Activated CD4-positive, alpha-beta T cell treated with anti-CD3 and anti-CD28 coated beads, Interleukin-2, amount 50 U/mL, for 16 hours (primary cell): ENCODE data around the gene CELF5.
"Not testable (repeated sequence)": the region's sequence is repeated elsewhere in the genome, so short reads cannot be mapped to it uniquely, and the experiment has no call there.

Experiments used
- DNase-seq: peaks from one replicate; pipeline ENCODE4 v3.0.0-alpha.2; 2020

CELF5 gene

GRCh38 chr19:3275583-3276340 is 51.3 kb downstream of the CELF5 start:
- DNase-seq = peak; percentile 92

DNA sequence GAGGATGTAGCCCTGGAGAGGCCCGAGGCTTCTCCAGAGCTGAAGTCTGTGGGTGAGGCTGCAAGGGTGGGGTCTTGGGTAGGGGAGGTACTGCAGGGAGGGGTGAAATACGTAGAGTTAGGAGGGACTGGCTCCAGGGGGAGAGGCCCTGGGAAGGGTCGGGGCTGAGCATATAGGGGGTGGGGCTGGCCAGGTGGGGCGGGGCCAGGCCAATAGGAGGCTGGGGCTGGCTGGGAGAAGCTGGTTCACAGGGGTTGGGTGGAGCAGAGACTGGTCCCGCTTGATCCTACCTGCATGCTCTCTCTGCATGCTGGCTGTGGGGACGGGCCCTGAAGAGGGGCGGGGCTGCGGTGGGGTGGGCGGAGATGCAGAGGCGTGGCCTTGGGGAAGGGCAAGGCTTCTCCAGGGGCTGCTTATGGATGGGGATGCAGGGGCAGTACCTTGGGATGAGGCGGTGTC is 51.9 kb downstream of the CELF5 start:
- peak; percentile 25 for DNase-seq

DNA sequence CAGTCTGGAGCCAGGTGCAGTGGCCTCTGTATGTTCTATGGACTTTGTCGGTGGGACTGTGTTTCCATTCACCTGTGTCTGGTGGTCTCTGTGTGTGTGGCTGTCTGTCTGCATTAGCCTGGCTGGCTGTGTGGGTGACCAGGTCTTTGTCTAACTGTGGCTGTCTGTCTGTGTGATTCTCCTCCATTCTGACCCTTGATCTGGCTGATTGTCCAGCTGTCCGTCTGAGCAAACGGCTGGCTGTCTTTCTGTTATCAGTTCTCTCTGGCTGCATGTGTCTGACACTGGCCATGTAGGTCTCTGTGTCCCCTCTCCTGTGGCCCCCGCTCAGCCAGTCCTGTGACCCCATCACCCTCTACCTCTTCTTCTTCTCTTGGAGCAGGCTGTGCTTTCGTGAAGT is 53.2 kb downstream of the CELF5 start:
- no peak for DNase-seq

DNA sequence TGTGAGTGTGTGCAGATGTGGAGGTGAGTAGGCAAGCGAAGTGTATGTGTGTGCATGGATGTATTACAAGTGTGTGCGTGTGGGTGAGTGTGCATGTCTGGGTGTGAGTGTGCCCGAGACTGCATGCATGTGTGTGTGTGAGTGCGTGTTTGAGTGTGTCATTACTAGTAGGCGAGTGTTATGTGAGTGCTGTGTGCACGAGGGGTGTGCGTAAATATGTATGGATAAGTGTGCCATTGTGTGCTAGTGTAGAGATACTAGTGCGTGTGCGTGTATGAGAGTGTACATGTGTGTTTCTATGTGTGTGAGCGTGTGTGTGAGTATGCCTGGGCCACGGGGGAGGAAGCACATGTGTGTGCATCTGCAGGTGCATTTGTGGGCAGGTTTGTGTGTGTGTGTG is 53.8 kb downstream of the CELF5 start:
- no peak for DNase-seq

DNA sequence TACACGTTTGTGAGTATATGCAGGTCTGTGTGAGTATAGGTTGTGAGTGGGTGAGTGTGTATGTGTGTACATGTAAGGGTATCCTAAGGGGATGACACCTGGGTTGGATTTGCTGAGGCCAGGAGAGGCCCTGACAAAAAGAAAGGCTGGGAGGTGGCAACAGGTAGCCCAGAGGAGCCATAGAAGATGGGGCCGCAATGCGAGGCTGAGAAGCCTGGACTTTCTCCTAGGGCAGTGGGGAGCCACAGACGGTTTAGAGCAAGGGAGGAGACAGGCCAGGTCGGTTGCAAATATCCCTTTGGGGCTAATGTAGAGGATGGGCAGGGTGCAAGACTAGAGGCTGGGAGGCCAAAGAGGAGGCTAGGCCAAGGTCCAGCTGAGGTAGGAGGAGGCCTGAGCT is 54.3 kb downstream of the CELF5 start:
- no peak for DNase-seq

- DNase-seq = no peak
These were observed 54.8 kb downstream of the CELF5 start for GRCh38 chr19:3279306-3279705.

DNA sequence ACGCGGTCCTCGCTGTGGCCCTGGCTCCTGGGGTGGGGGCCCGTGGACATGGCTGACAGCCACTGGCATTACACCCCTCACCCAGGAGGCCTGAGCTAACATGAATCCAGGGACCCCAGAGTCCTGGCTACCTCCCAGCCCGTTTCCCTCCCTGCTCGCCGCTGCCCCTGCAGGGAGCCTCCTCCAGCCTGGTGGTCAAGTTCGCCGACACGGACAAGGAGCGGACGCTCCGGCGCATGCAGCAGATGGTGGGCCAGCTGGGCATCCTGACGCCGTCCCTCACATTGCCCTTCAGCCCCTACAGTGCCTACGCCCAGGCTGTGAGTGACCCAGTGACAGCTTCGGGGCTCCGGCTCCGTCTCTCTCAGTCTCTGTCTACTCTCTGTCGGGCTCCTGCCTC is 56.6 kb downstream of the CELF5 start:
- DNase-seq = no peak

- no peak for DNase-seq
These were observed 57.7 kb downstream of the CELF5 start for GRCh38 chr19:3282155-3282554.

DNA sequence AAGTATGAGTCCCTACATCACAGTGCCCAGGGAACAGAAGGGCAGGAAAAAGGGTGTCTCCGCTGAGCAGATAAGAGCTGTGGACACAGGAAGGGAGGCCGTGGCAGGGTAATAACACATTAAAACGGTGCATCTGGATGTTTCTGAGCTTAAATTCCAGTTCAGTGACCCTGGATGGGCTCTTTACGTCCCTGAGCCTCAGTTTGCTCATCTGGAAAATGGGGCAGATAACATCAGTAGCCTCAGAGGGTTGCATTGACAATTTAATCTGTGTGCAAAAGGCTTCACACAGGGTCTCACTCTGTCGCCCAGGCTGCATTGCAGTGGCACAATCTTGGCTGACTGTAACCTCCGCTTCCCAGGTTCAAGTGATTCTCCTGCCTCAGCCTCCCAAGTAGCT is 58.1 kb downstream of the CELF5 start:
- DNase-seq = no peak

GRCh38 chr19:3283246-3283751 is 58.8 kb downstream of the CELF5 start:
- no peak for DNase-seq

DNA sequence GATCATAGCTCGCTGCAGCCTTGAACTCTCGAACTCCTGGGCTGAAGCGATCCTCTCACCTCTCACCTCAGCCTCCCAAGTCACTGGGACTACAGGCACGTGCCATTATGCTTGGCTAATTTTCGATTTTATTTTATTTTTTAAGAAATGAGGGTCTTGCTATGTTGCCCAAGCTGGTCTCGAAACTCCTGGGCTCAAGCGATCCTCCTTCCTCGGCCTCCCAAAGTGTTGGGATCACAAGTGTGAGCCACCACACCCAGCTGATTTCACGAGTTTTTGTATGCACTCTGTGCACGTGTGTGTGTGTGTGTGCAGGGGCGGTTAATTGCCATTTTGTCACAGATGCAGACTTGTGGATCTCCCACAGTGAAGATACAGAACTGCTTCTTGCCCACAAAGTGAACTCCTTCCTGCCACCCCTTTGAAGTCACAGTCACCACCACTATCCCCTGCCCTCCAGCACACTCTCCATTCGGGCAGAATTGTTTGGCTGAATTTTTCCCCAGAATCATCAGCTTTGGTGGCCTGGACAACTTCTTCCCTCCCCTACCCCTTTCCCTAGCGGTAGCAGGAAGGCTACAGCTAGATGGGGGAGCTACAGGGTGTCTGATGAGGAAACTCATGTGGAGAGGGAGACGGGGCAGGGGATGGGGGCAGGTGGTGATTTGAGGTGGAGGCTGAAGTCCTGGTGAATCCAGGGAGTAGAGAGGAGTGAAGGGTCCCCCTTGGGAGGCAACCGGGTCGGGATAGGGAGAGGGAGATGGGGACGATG is 59.6 kb downstream of the CELF5 start:
- no peak for DNase-seq

- DNase-seq = peak; percentile 65
These were observed 60.5 kb downstream of the CELF5 start for GRCh38 chr19:3284759-3285646.

- DNase-seq = no peak
These were observed 61.3 kb downstream of the CELF5 start for GRCh38 chr19:3285647-3286176.

- no peak for DNase-seq
These were observed 63.4 kb downstream of the CELF5 start for GRCh38 chr19:3287814-3288213.

DNA sequence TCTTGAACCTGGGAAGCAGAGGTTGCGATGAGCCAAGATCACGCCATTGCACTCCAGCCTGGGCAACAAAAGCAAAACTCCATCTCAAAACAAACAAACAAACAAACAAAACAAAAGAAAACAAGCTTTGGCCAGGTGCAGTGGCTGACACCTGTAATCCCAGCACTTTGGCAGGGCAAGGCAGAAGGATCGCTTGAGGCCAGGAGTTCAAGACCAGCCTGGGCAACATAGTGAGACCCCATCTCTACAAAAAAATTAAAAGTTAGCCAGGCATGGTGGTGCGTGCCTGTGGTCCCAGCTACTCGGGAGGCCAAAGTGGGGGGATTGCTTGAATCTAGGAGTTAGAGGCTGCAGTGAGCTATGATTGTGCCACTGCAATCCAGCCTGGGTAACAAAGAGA is 64.0 kb downstream of the CELF5 start:
- not testable (repeated sequence) for DNase-seq

- no peak for DNase-seq
These were observed 65.6 kb downstream of the CELF5 start for GRCh38 chr19:3289971-3290569.

GRCh38 chr19:3290858-3291257 is 66.4 kb downstream of the CELF5 start:
- DNase-seq = not testable (repeated sequence)

GRCh38 chr19:3291644-3292043 is 67.2 kb downstream of the CELF5 start:
- DNase-seq = no peak

DNA sequence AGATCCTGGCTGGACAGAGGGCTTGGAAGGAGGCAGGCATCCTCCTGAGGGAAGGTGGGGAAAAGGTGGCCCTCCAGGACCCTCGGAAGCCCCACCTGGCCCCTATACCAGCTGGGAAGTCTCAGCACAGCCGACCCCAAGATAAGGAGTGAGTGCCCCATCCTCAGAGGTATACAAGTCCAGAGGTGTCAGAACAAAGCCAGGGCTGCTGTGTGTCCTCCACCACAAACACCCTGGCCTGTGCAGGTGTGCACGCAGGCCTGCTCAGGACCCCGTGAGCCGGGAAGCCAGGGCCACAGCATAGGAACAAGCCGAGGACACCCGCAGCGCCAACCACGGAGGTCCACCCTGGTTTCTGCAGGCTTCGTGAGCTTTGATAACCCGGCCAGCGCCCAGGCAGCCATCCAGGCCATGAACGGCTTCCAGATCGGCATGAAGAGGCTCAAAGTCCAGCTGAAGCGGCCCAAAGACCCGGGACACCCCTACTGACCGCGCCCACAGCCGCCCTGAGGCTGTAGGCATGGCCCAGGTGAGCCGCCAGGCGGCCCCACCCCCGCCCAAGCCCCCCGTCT is 68.6 kb downstream of the CELF5 start:
- no peak for DNase-seq

GRCh38 chr19:3293560-3293959 is 69.1 kb downstream of the CELF5 start:
- DNase-seq = no peak

GRCh38 chr19:3294080-3294850 is 69.8 kb downstream of the CELF5 start:
- no peak for DNase-seq
